GM12891 (cell line): ENCODE data around the gene MAGEB3.
A peak's percentile ranks its signal among the peaks of the same experiment; 100 is the strongest.

Experiments
- DNase-seq: peaks from one replicate; pipeline ENCODE4 v3.0.0; 2011; ENCODE audit warnings: low spot score; ENCODE audit not compliant: insufficient read length
- FAIRE-seq: peaks from 2 replicates; lab custom pipeline; 2011; peaks lifted over from hg19 to GRCh38; lab: Jason Lieb, UNC
- PAX5 ChIP-seq: IDR thresholded peaks from 2 replicates; pipeline ENCODE4 v1.6.1; 2011; ENCODE audit warnings: low read length, moderate library complexity, mild to moderate bottlenecking; ENCODE audit not compliant: insufficient read depth, severe bottlenecking
- POLR2A ChIP-seq: IDR thresholded peaks from 2 replicates; pipeline ENCODE4 v1.6.1; 2011; ENCODE audit warnings: low read depth, low read length, control low read depth
- POLR2AphosphoS5 ChIP-seq: IDR thresholded peaks from 2 replicates; pipeline ENCODE4 v1.6.1; 2011; ENCODE audit warnings: low read depth, low read length, control low read depth
- POU2F2 ChIP-seq: IDR thresholded peaks from 2 replicates; pipeline ENCODE4 v1.6.1; 2011; ENCODE audit warnings: low read depth, mild to moderate bottlenecking, control low read depth, low read length, moderate library complexity
- SPI1 ChIP-seq: IDR thresholded peaks from 2 replicates; pipeline ENCODE4 v1.6.1; 2011; ENCODE audit warnings: low read depth, low read length, control low read depth
- TAF1 ChIP-seq: IDR thresholded peaks from 2 replicates; pipeline ENCODE4 v1.6.1; 2011; ENCODE audit warnings: low read depth, low read length, control low read depth

MAGEB3 gene

GRCh38 chrX:30275498-30275897 lies 45.0 kb downstream of the MAGEB3 start:
- FAIRE-seq = no peak
- TF ChIP-seq SPI1 = no peak
- no peak for TF ChIP-seq POU2F2
- no peak for TF ChIP-seq POLR2AphosphoS5
- TF ChIP-seq POLR2A = no peak
- TF ChIP-seq TAF1 = no peak
- no peak for TF ChIP-seq PAX5
- DNase-seq = no peak

- TF ChIP-seq PAX5 = no peak
- TF ChIP-seq POU2F2 = no peak
- TF ChIP-seq POLR2A = no peak
- FAIRE-seq (no peak), DNase-seq (no peak)
Observed at GRCh38 chrX:30278365-30278764, 47.9 kb downstream of the MAGEB3 start.

GRCh38 chrX:30280428-30280827 lies 50.0 kb downstream of the MAGEB3 start:
- DNase-seq (no peak), FAIRE-seq (no peak)
- TF ChIP-seq POU2F2 = no peak
- TF ChIP-seq PAX5 = no peak
- no peak for TF ChIP-seq SPI1
- TF ChIP-seq POLR2A = no peak
- no peak for TF ChIP-seq TAF1
- no peak for TF ChIP-seq POLR2AphosphoS5

GRCh38 chrX:30282527-30282926 lies 52.1 kb downstream of the MAGEB3 start:
- DNase-seq (no peak), FAIRE-seq (no peak)
- TF ChIP-seq POLR2A = no peak
- TF ChIP-seq SPI1 = no peak
- TF ChIP-seq POU2F2 = no peak
- TF ChIP-seq PAX5 = no peak
- TF ChIP-seq TAF1 = no peak
- no peak for TF ChIP-seq POLR2AphosphoS5

- DNase-seq = no peak
- FAIRE-seq = peak; percentile 60
- TF ChIP-seq POLR2AphosphoS5 = no peak
- no peak for TF ChIP-seq SPI1
- no peak for TF ChIP-seq POLR2A
- no peak for TF ChIP-seq PAX5
Observed at GRCh38 chrX:30283456-30284200, 53.2 kb downstream of the MAGEB3 start.
